IMR-90 (cell line): ENCODE data around the gene ZNF563. TPM values are rescaled to one million over a fixed set of nuclear protein-coding genes. Genes with fewer than 3 reads are reported as not detected.

Experiments used
- ATAC-seq: fragments of 200-7000 bp; cut with Tn5 transposase; 2 replicates; pipeline ENCODE4 v1.9.1; 2020; ENCODE audit warnings: low read depth, mild to moderate bottlenecking, moderate library complexity
- BruUV-seq: library from RNA; stranded (reverse); fragments of 400-500 nt; replicated peaks from 2 replicates; lab custom pipeline; 2021; lab: Mats Ljungman, UMichigan
- CTCF ChIA-PET: fragments of 300-600 bp; formaldehyde crosslinking; extraction: SDS; loops from one replicate; lab custom pipeline; 2021; ENCODE audit warnings: antibody characterized with exemption; lab: Yijun Ruan, JAX
- POLR2A ChIA-PET: fragments of 300-600 bp; sonication (Branson Sonifier 250); formaldehyde crosslinking; loops from one replicate; lab custom pipeline; 2022; ENCODE audit warnings: antibody characterized with exemption; ENCODE audit not compliant: unreplicated experiment; lab: Charles Lee
- DNase-seq: peaks from one replicate; pipeline ENCODE4 v3.0.0; 2013
- H2AFZ ChIP-seq: replicated peaks from 2 replicates; pipeline ENCODE3; 2013; ENCODE audit warnings: low read length, mild to moderate bottlenecking; ENCODE audit not compliant: poor library complexity
- H2AK5ac ChIP-seq: 2 replicates; pipeline ENCODE4 v1.6.1; 2013; ENCODE audit warnings: low read depth, low read length, inconsistent platforms
- H2AK9ac ChIP-seq: replicated peaks from 2 replicates; pipeline ENCODE3; 2013; ENCODE audit warnings: mild to moderate bottlenecking, low read depth, low read length, moderate library complexity; ENCODE audit not compliant: poor library complexity
- H2BK120ac ChIP-seq: 2 replicates; pipeline ENCODE4 v1.6.1; 2013; ENCODE audit warnings: low read depth, low read length, inconsistent platforms
- H2BK15ac ChIP-seq: 3 replicates; pipeline ENCODE4 v1.6.1; 2013; ENCODE audit warnings: low read depth, low read length, inconsistent platforms
- H2BK20ac ChIP-seq: 2 replicates; pipeline ENCODE4 v1.6.1; 2013; ENCODE audit warnings: low read depth, mild to moderate bottlenecking, inconsistent platforms, low read length, moderate library complexity
- H2BK5ac ChIP-seq: 2 replicates; pipeline ENCODE4 v1.6.1; 2013; ENCODE audit warnings: mild to moderate bottlenecking, low read depth, low read length, inconsistent platforms; ENCODE audit not compliant: poor library complexity, severe bottlenecking
- H3K14ac ChIP-seq: replicated peaks from 2 replicates; pipeline ENCODE4 v1.6.1; 2013; ENCODE audit warnings: low read depth, low read length, inconsistent platforms
- H3K18ac ChIP-seq: 2 replicates; pipeline ENCODE4 v1.6.1; 2013; ENCODE audit warnings: low read depth, low read length, control low read depth
- H3K23ac ChIP-seq: 2 replicates; pipeline ENCODE4 v1.6.1; 2013; ENCODE audit warnings: low read depth, low read length, inconsistent platforms
- H3K27ac ChIP-seq: 2 replicates; pipeline ENCODE4 v1.5.1; 2013; ENCODE audit warnings: mild to moderate bottlenecking, control low read depth, low read length; ENCODE audit not compliant: insufficient read depth
- H3K27me3 ChIP-seq: 2 replicates; pipeline ENCODE4 v1.6.1; 2013; ENCODE audit warnings: low read length; ENCODE audit not compliant: control insufficient read depth, insufficient read depth
- H3K36me3 ChIP-seq: 2 replicates; pipeline ENCODE4 v1.6.1; 2013; ENCODE audit warnings: low read length, mixed read lengths; ENCODE audit not compliant: control insufficient read depth, insufficient read depth
- H3K4ac ChIP-seq: 2 replicates; pipeline ENCODE4 v1.6.1; 2013; ENCODE audit warnings: low read depth, low read length, inconsistent platforms
- H3K4me1 ChIP-seq: 2 replicates; pipeline ENCODE4 v1.6.1; 2013; ENCODE audit warnings: low read length, mixed read lengths; ENCODE audit not compliant: control insufficient read depth, insufficient read depth
- H3K4me2 ChIP-seq: 2 replicates; pipeline ENCODE4 v1.6.1; 2013; ENCODE audit warnings: low read depth, mild to moderate bottlenecking, control low read depth, low read length, moderate library complexity
- H3K4me3 ChIP-seq: 2 replicates; pipeline ENCODE4 v1.5.1; 2013; ENCODE audit warnings: low read depth, mild to moderate bottlenecking, control low read depth, low read length, moderate library complexity; ENCODE audit not compliant: insufficient read depth
- H3K56ac ChIP-seq: 2 replicates; pipeline ENCODE4 v1.6.1; 2013; ENCODE audit warnings: low read length, inconsistent platforms; ENCODE audit not compliant: insufficient read depth; ENCODE audit errors: extremely low read depth
- H3K79me1 ChIP-seq, 2 experiments: 2 replicates each; pipeline ENCODE4 v1.6.1; 2013; ENCODE audit warnings: low read length in 2 of 2, inconsistent platforms in 1 of 2, low read depth in 1 of 2
- H3K9ac ChIP-seq: 2 replicates; pipeline ENCODE4 v1.6.1; 2013; ENCODE audit warnings: low read depth, low read length, control low read depth
- H3K9me1 ChIP-seq: 2 replicates; pipeline ENCODE4 v1.6.1; 2013; ENCODE audit warnings: low read length, inconsistent platforms; ENCODE audit not compliant: insufficient read depth
- H3K9me3 ChIP-seq: 2 replicates; pipeline ENCODE4 v1.6.1; 2013; ENCODE audit warnings: low read length; ENCODE audit not compliant: control insufficient read depth, insufficient read depth
- H4K20me1 ChIP-seq: 2 replicates; pipeline ENCODE4 v1.6.1; 2013; ENCODE audit warnings: low read length, inconsistent platforms; ENCODE audit not compliant: insufficient read depth
- H4K5ac ChIP-seq: 2 replicates; pipeline ENCODE4 v1.6.1; 2013; ENCODE audit warnings: mild to moderate bottlenecking, low read depth, low read length, control low read depth
- H4K8ac ChIP-seq, 2 experiments: 2 replicates each; pipeline ENCODE4 v1.6.1; 2013; ENCODE audit warnings: low read depth in 2 of 2, low read length in 2 of 2, control low read depth in 1 of 2, inconsistent platforms in 1 of 2
- H4K91ac ChIP-seq: 2 replicates; pipeline ENCODE4 v1.6.1; 2013; ENCODE audit warnings: low read depth, low read length, inconsistent platforms; ENCODE audit not compliant: insufficient read depth
- BHLHE40 ChIP-seq: fragments of 150-350 bp; IDR thresholded peaks from 2 replicates; pipeline ENCODE4 v1.6.1; 2016; ENCODE audit warnings: mild to moderate bottlenecking, low read depth, low read length
- CEBPB ChIP-seq: IDR thresholded peaks from 2 replicates; pipeline ENCODE4 v1.6.1; 2012; ENCODE audit warnings: low read depth, low read length, improper control_type of control experiment
- CHD1 ChIP-seq: IDR thresholded peaks from 2 replicates; pipeline ENCODE4 v1.6.1; 2012; ENCODE audit warnings: low read depth, low read length, improper control_type of control experiment
- CTCF ChIP-seq: conservative IDR thresholded peaks from 2 replicates; pipeline ENCODE4 v1.5.1; 2012; ENCODE audit warnings: mild to moderate bottlenecking, low read depth, low read length, improper control_type of control experiment
- ELK1 ChIP-seq: fragments of 150-350 bp; IDR thresholded peaks from 2 replicates; pipeline ENCODE4 v1.6.1; 2016; ENCODE audit warnings: low read depth, mild to moderate bottlenecking, low read length, moderate library complexity, borderline replicate concordance
- FOS ChIP-seq: fragments of 150-350 bp; IDR thresholded peaks from 2 replicates; pipeline ENCODE4 v1.6.1; 2016; ENCODE audit warnings: low read depth, low read length
- MAFK ChIP-seq: IDR thresholded peaks from 2 replicates; pipeline ENCODE4 v1.6.1; 2012; ENCODE audit warnings: low read depth, low read length, improper control_type of control experiment
- MAZ ChIP-seq: IDR thresholded peaks from 2 replicates; pipeline ENCODE4 v1.6.1; 2012; ENCODE audit warnings: low read depth, mild to moderate bottlenecking, low read length, improper control_type of control experiment, moderate library complexity, borderline replicate concordance
- MXI1 ChIP-seq: IDR thresholded peaks from 2 replicates; pipeline ENCODE4 v1.6.1; 2012; ENCODE audit warnings: low read depth, mild to moderate bottlenecking, low read length, moderate library complexity, borderline replicate concordance
- NFE2L2 ChIP-seq: fragments of 150-350 bp; IDR thresholded peaks from 2 replicates; pipeline ENCODE4 v1.6.1; 2016; ENCODE audit warnings: low read depth, mild to moderate bottlenecking, low read length
- POLR2A ChIP-seq: IDR thresholded peaks from 2 replicates; pipeline ENCODE4 v1.6.1; 2012; ENCODE audit warnings: mild to moderate bottlenecking, low read depth, low read length
- RAD21 ChIP-seq: IDR thresholded peaks from 2 replicates; pipeline ENCODE4 v1.6.1; 2012; ENCODE audit warnings: low read length, improper control_type of control experiment
- RCOR1 ChIP-seq: IDR thresholded peaks from 2 replicates; pipeline ENCODE4 v1.6.1; 2012; ENCODE audit warnings: mild to moderate bottlenecking, low read length, improper control_type of control experiment; ENCODE audit not compliant: insufficient replicate concordance
- RFX5 ChIP-seq: IDR thresholded peaks from 2 replicates; pipeline ENCODE4 v1.8.0; 2012; ENCODE audit warnings: low read depth, mild to moderate bottlenecking, low read length, moderate library complexity
- SMC3 ChIP-seq: fragments of 150-350 bp; IDR thresholded peaks from 2 replicates; pipeline ENCODE4 v1.6.1; 2016; ENCODE audit warnings: low read depth, mild to moderate bottlenecking, antibody characterized with exemption, low read length, moderate library complexity
- USF2 ChIP-seq: fragments of 150-350 bp; IDR thresholded peaks from 2 replicates; pipeline ENCODE4 v1.6.1; 2017; ENCODE audit warnings: mild to moderate bottlenecking, antibody characterized with exemption, low read length, low read depth
- WGBS, 2 experiments: methylation state at CpG; one replicate each; pipeline versions ENCODE4 v1.1.5 to v1.1.7; 2013; ENCODE audit warnings: missing lambda C conversion rate in 2 of 2; ENCODE audit not compliant: insufficient read length in 1 of 2; ENCODE audit errors: extremely low coverage in 2 of 2; 5-methylcytosine and 5-hydroxymethylcytosine counted together
- dilution Hi-C: fragments of 300-500 bp; cut with HindIII; formaldehyde crosslinking; loops from one replicate; pipeline ENCODE4 v1.14.3; 2018; ENCODE audit warnings: low sequenced_read_pairs; ENCODE audit not compliant: unreplicated experiment
- in situ Hi-C: fragments of 300-500 bp; cut with MboI; formaldehyde crosslinking; loops from 3 replicates; pipeline ENCODE4 v1.14.3; 2019; ENCODE audit warnings: low sequenced_read_pairs, inconsistent platforms, mixed read lengths
- intact Hi-C: fragments of 100-400 bp; cut with micrococcal nuclease; formaldehyde crosslinking; loops from 2 replicates; pipeline ENCODE4 v1.10.0; 2022
- polyA plus RNA-seq, 3 experiments: library from polyadenylated mRNA; depleted of rRNA; stranded (reverse); fragments of >200 nt; gene quantifications; 2 replicates each; pipeline ENCODE4 v1.2.3, GENCODE V29; 2012; ENCODE audit warnings: low replicate concordance in 1 of 3
- total RNA-seq: library from RNA; depleted of rRNA; stranded (reverse); fragments of >200 nt; gene quantifications from 2 replicates; pipeline ENCODE4 v1.2.3, GENCODE V29; 2012

The ZNF563 gene
- total and polyA plus RNA-seq, 2 of the 4 experiments (the other 2 are of a cell fraction), result 1.3 to 2.0 TPM

GRCh38 chr19:12350185-12350889 lies 16.9 kb upstream of the ZNF563 start:
- ChIA-PET CTCF (no interaction called here), POLR2A (no interaction called here)
- Histone ChIP-seq H2BK20ac (no peak overlapping the region), H3K56ac (no peak overlapping the region), H3K4ac (no peak overlapping the region), H3K27ac (no peak overlapping the region), H3K27me3 (no peaks in the 10 kb centered on the region), H3K4me2 (no peak overlapping the region), H3K79me1 (no peaks in the 10 kb centered on the region), H3K9me3 (peaks cover 58% of the 10 kb centered on the region), H4K91ac (no peak overlapping the region), H3K4me1 (no peaks in the 10 kb centered on the region), H2BK15ac (no peak overlapping the region), H3K36me3 (peaks cover 19% of the 10 kb centered on the region), H2BK120ac (no peak overlapping the region), H2AK5ac (no peak overlapping the region), H4K5ac (no peak overlapping the region), H3K4me3 (no peak overlapping the region), H3K14ac (no peak overlapping the region), H2BK5ac (no peak overlapping the region), H3K18ac (no peak overlapping the region), H3K23ac (no peak overlapping the region), H3K9ac (no peak overlapping the region), H4K8ac (no peak overlapping the region), H2AK9ac (no peak overlapping the region), H4K20me1 (no peaks in the 10 kb centered on the region), H2AFZ (no peak overlapping the region), H3K9me1 (no peaks in the 10 kb centered on the region)
- intact Hi-C loops, result no loop called here
- in situ Hi-C loops, result no loop called here
- BruUV-seq, result no TSS peak
- ATAC-seq (no peak), DNase-seq (no peak)
- no CpG with 5 or more reads among the region's 8 CpGs for WGBS, 2 experiments
- no peak for TF ChIP-seq RAD21
- TF ChIP-seq BHLHE40, result no peak
- no peak for TF ChIP-seq SMC3
- no peak for TF ChIP-seq CEBPB
- TF ChIP-seq ELK1, result no peak
- no peak for TF ChIP-seq MXI1
- TF ChIP-seq RFX5, result no peak
- TF ChIP-seq MAZ, result no peak
- TF ChIP-seq RCOR1, result no peak
- no peak for TF ChIP-seq FOS
- TF ChIP-seq CTCF, result no peak
- no peak for TF ChIP-seq POLR2A
- TF ChIP-seq CHD1, result no peak
- TF ChIP-seq MAFK, result no peak
- TF ChIP-seq USF2, result no peak
- no peak for TF ChIP-seq NFE2L2
- dilution Hi-C loops, result no loop called here
